ENCODE results near the gene ZNF841. TPM values are rescaled to one million over a fixed set of nuclear protein-coding genes. Genes with fewer than 3 reads are reported as not detected.
"Not testable (repeated sequence)": the region's sequence is repeated elsewhere in the genome, so short reads cannot be mapped to it uniquely, and the experiment has no call there.

ZNF841 gene
- total RNA-seq, 1 donor from 2014 or later = 10.3 TPM

DNA sequence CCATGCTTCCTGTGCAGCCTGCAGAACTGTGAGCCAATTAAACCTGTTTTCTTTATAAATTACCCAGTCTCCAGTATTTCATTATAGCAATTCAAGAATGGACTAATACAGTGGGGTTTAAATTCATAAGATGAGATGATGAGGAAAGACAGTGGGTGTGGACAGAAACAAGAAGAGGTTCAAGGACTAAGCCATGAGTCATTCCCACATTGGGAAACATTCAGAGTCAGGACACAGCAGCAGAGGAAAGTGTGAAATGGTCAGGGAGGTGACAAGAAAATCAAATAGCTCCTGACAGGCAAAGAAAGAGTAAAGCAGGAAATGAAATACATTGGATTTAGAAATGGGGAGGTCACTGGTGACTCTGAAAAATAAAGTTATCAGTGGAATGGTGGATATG lies 9.1 kb downstream of the ZNF841 start:
- H3K4me3 ChIP-seq (ENCODE audit: low read depth, low read length) = no peak overlapping the region
- H3K27me3 ChIP-seq (ENCODE audit: control insufficient read depth, insufficient read depth, low read length) = no peaks in the 10 kb centered on the region
- H3K36me3 ChIP-seq (ENCODE audit: control insufficient read depth, insufficient read depth, low read length) = peaks cover 1% of the 10 kb centered on the region
- TF ChIP-seq, protein P1, sequence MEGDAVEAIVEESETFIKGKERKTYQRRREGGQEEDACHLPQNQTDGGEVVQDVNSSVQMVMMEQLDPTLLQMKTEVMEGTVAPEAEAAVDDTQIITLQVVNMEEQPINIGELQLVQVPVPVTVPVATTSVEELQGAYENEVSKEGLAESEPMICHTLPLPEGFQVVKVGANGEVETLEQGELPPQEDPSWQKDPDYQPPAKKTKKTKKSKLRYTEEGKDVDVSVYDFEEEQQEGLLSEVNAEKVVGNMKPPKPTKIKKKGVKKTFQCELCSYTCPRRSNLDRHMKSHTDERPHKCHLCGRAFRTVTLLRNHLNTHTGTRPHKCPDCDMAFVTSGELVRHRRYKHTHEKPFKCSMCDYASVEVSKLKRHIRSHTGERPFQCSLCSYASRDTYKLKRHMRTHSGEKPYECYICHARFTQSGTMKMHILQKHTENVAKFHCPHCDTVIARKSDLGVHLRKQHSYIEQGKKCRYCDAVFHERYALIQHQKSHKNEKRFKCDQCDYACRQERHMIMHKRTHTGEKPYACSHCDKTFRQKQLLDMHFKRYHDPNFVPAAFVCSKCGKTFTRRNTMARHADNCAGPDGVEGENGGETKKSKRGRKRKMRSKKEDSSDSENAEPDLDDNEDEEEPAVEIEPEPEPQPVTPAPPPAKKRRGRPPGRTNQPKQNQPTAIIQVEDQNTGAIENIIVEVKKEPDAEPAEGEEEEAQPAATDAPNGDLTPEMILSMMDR (IDR thresholded peaks at IDR 0.05; ENCODE audit: insufficient read depth, low read length, poor library complexity, severe bottlenecking) = no peak
- no peak for DNase-seq (ENCODE audit: low read depth)

DNA sequence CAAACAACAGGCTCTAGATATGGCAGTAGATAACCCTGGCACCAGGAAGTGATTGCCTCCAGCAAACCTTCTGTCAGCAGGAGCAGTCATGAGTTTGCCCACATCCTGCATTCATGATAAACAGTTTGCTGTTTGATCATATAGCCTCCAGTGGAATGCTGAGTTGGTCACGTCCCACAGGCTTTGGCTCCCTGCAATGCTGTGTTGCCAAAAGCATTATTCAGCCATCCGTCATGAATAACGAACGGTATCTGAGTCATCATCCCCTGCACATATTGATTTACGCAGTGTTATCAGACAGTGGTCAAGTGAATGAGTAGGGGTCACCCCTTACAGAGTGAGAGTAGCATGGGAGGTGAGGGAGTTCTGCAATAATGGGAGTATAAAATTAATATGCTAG lies 25.1 kb downstream of the ZNF841 start:
- TF ChIP-seq, protein P1 (IDR thresholded peaks at IDR 0.05; ENCODE audit: insufficient read depth, low read length, poor library complexity, severe bottlenecking) = no peak
- H3K27me3 ChIP-seq (ENCODE audit: control insufficient read depth, insufficient read depth, low read length) = no peaks in the 10 kb centered on the region
- no peak for DNase-seq (ENCODE audit: low read depth)
- H3K4me3 ChIP-seq (ENCODE audit: low read depth, low read length) = no peak overlapping the region
- H3K36me3 ChIP-seq (ENCODE audit: control insufficient read depth, insufficient read depth, low read length) = peaks cover 6% of the 10 kb centered on the region

DNA sequence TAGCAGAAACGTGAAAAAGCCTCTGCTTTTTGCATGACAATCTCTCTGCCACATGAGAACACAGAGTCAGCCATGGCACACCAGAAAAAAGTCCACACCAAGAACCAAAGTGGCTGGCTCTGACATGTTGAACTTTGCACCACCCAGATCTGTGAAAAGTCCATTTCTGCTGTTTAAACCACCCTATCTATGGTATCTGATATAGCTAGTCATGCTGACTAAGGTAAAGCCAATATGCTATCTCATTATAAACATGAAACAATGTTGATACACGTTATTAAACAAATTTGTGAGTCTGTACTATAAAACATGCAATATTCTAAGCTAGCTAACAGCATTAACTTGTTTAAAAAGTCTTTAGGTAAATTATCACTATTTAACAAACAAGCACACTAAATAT lies 25.9 kb downstream of the ZNF841 start:
- no peak for DNase-seq (ENCODE audit: low read depth)
- peaks cover 6% of the 10 kb centered on the region for H3K36me3 ChIP-seq (ENCODE audit: control insufficient read depth, insufficient read depth, low read length)
- H3K27me3 ChIP-seq (ENCODE audit: control insufficient read depth, insufficient read depth, low read length) = no peaks in the 10 kb centered on the region
- no peak overlapping the region for H3K4me3 ChIP-seq (ENCODE audit: low read depth, low read length)
- TF ChIP-seq, protein P1 (IDR thresholded peaks at IDR 0.05; ENCODE audit: insufficient read depth, low read length, poor library complexity, severe bottlenecking) = no peak

DNA sequence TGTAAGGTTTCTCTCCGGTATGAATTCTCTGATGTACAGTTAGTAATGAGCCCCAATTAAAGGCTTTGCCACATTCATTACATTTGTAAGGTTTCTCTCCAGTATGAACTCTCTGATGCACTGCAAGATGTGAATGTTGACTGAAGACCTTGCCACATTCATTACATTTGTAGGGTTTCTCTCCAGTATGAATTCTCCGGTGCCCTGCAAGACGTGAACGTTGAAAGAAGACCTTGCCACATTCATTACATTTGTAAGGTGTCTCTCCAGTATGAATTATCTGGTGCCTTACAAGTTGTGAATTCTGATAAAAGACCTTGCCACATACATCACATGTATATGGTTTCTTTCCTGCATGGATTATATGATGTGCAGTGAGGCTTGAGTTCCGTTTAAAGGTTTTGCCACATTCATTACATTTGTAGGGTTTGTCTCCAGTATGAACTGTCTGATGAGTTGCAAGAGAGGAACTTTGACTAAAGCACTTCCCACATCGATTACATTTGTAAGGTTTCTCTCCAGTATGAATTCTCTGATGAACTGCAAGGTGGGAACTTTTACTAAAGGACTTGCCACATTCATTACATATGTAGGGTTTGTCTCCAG lies 29.2 kb downstream of the ZNF841 start:
- DNase-seq (ENCODE audit: low read depth) = no peak
- TF ChIP-seq, protein P1 (IDR thresholded peaks at IDR 0.05; ENCODE audit: insufficient read depth, low read length, poor library complexity, severe bottlenecking) = no peak
- H3K36me3 ChIP-seq (ENCODE audit: control insufficient read depth, insufficient read depth, low read length) = peaks cover 6% of the 10 kb centered on the region
- no peak overlapping the region for H3K4me3 ChIP-seq (ENCODE audit: low read depth, low read length)
- H3K27me3 ChIP-seq (ENCODE audit: control insufficient read depth, insufficient read depth, low read length) = no peaks in the 10 kb centered on the region

DNA sequence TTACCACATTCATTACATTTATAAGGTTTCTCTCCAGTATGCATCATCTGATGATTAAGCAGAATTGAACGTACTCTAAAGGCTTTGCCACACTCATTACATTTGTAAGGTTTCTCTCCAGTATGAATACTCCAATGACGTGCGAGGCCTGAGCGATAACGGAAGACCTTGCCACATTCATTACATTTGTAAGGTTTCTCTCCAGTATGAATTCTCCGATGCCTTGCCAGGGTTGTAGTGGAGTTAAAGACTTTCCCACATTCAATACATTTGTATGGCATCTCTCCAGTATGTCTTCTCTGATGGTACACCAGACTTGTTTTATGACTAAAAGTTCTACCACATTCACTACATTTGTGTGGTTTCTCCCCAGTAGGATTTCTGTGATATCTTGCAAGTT lies 30.2 kb downstream of the ZNF841 start:
- Histone ChIP-seq H3K27me3 (ENCODE audit: control insufficient read depth, insufficient read depth, low read length) (no peaks in the 10 kb centered on the region), H3K36me3 (ENCODE audit: control insufficient read depth, insufficient read depth, low read length) (peaks cover 6% of the 10 kb centered on the region), H3K4me3 (ENCODE audit: low read depth, low read length) (no peak overlapping the region)
- TF ChIP-seq, protein P1 (IDR thresholded peaks at IDR 0.05; ENCODE audit: insufficient read depth, low read length, poor library complexity, severe bottlenecking) = no peak
- DNase-seq (ENCODE audit: low read depth) = no peak

DNA sequence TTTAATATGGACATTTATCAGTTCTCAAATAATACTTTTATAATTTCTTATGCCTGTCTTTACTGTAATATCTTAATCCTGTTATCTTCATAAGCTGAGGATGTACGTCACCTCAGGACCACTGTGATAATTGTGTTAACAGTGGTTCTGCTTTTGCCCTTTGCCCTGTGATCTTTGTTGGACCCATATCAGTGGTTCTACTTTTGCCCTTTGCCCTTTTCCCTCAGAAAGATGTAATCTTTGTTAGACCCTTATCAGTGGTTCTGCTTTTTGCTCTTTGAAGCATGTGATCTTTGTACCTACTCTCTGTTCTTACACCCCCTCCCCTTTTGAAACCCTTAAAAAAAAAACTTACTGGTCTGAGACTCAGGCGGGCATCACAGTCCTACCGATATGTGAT lies 39.1 kb downstream of the ZNF841 start:
- not testable (repeated sequence) for H3K36me3 ChIP-seq (ENCODE audit: control insufficient read depth, insufficient read depth, low read length); H3K4me3 ChIP-seq (ENCODE audit: low read depth, low read length); H3K27me3 ChIP-seq (ENCODE audit: control insufficient read depth, insufficient read depth, low read length); DNase-seq (ENCODE audit: low read depth)

DNA sequence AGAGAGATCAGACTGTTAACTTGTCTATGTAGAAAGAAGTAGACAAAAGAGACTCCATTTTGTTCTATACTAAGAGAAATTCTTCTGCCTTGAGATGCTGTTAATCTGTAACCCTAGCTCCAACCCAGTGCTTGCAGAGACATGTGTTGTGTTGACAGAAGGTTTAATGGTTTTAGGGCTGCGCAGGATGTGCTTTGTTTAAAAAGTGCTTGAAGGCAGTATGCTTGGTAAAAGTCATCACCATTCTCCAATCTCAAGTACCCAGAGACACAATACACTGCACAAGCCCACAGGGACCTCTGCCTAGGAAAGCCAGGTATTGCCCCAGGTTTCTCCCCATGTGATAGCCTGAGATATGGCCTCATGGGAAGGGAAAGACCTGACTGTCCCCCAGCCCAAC lies 43.8 kb downstream of the ZNF841 start:
- not testable (repeated sequence) for H3K27me3 ChIP-seq (ENCODE audit: control insufficient read depth, insufficient read depth, low read length); H3K36me3 ChIP-seq (ENCODE audit: control insufficient read depth, insufficient read depth, low read length); DNase-seq (ENCODE audit: low read depth); H3K4me3 ChIP-seq (ENCODE audit: low read depth, low read length)
